Thoracic aorta (tissue), 2 donors: Measurements from ENCODE around the gene AGAP2. TPM values are rescaled to one million over a fixed set of nuclear protein-coding genes. Genes with fewer than 3 reads are reported as not detected.

ENCODE experiments used
- ATAC-seq: fragments of 150-250 bp; one replicate; pipeline ENCODE4 v1.8.0; 2017; ENCODE audit warnings: low read depth; ENCODE audit not compliant: insufficient number of reproducible peaks, low FRiP score
- DNase-seq: peaks from one replicate; pipeline ENCODE4 v3.0.0-alpha.2; 2020; ENCODE audit warnings: low spot score
- H3K27ac ChIP-seq, 2 donors: fragments of 200-600 bp; sonication (generic); 1 replicate in 1 of 2; 2 replicates in 1 of 2; pipeline ENCODE4 v1.5.1; 2016; ENCODE audit warnings: mild to moderate bottlenecking in 2 of 2, moderate library complexity in 2 of 2
- H3K27me3 ChIP-seq: fragments of 200-600 bp; sonication (generic); replicated peaks from 2 replicates; pipeline ENCODE4 v1.6.0; 2016; ENCODE audit warnings: mild to moderate bottlenecking; ENCODE audit not compliant: insufficient read depth
- H3K36me3 ChIP-seq: fragments of 200-600 bp; sonication (generic); one replicate; pipeline ENCODE4 v1.5.1; 2016
- H3K4me1 ChIP-seq, 2 donors: fragments of 200-600 bp; sonication (generic); 1 replicate in 1 of 2; 2 replicates in 1 of 2; pipeline versions ENCODE4 v1.5.1 to v1.6.0; 2016; ENCODE audit warnings: low read depth in 2 of 2, mild to moderate bottlenecking in 1 of 2; ENCODE audit not compliant: control insufficient read depth in 1 of 2
- H3K4me3 ChIP-seq: fragments of 200-600 bp; sonication (generic); 2 replicates; pipeline ENCODE4 v1.5.1; 2016; ENCODE audit warnings: mild to moderate bottlenecking
- H3K9me3 ChIP-seq: fragments of 200-600 bp; sonication (generic); 2 replicates; pipeline ENCODE4 v1.5.1; 2016
- total RNA-seq, 2 donors: library from RNA; depleted of rRNA; stranded (reverse); fragments of >200 nt; gene quantifications; one replicate each; pipeline versions ENCODE4 v1.1.0 to v1.2.3, GENCODE V29; 2016
- TF ChIP-seq, protein P1 (sequence below): fragments of 200-600 bp; sonication (generic); IDR thresholded peaks from one replicate; pipeline ENCODE4 v1.5.1; 2019; ENCODE audit warnings: antibody characterized with exemption

AGAP2 gene
- total RNA-seq, 2 donors from 2014 or later: 1.2 to 3.5 TPM

DNA sequence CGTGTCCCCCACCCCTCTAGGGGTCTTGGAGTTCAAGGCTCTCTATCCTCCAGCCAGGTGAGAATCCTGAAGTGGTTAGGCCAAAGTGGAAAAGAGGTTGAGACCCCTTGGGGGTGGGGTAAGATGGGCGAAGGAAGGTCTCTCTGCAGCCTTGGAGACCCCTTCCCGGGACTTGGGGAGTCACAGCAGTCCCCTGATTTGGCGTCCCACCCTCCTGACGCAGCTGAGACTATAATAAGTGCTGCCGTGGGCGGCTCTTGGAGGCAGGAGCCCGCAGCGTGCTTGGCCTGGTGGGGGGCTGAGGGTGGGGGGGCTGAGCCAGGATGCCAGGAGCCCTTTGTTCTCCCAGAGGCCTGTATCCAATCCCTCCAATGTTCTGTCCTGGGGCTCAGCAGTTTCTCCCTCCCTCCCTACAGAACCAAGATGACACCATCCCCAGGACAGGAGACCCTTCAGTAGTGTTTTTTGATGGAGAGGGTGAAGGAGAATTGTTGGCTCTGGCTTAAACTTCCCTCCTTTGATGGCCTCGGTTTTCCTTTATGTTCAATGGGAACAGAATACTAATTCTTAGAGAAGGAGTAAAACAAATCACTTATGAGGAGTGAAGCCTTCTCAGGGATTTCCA is 1.5 kb upstream of the AGAP2 start:
- Histone ChIP-seq H3K27me3 (peaks cover 21% of the 10 kb centered on the region), H3K4me3 (no peak overlapping the region), H3K36me3 (no peaks in the 10 kb centered on the region), H3K9me3 (no peaks in the 10 kb centered on the region), H3K27ac (no peak overlapping the region), H3K4me1 (peaks cover 28 to 34% of the 10 kb centered on the region in 2 donors)
- TF ChIP-seq, protein P1, sequence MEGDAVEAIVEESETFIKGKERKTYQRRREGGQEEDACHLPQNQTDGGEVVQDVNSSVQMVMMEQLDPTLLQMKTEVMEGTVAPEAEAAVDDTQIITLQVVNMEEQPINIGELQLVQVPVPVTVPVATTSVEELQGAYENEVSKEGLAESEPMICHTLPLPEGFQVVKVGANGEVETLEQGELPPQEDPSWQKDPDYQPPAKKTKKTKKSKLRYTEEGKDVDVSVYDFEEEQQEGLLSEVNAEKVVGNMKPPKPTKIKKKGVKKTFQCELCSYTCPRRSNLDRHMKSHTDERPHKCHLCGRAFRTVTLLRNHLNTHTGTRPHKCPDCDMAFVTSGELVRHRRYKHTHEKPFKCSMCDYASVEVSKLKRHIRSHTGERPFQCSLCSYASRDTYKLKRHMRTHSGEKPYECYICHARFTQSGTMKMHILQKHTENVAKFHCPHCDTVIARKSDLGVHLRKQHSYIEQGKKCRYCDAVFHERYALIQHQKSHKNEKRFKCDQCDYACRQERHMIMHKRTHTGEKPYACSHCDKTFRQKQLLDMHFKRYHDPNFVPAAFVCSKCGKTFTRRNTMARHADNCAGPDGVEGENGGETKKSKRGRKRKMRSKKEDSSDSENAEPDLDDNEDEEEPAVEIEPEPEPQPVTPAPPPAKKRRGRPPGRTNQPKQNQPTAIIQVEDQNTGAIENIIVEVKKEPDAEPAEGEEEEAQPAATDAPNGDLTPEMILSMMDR: no peak
- DNase-seq (no peak), ATAC-seq (no peak)

- Histone ChIP-seq H3K36me3 (no peaks in the 10 kb centered on the region), H3K4me3 (no peak overlapping the region), H3K4me1 (peaks cover 28 to 34% of the 10 kb centered on the region in 2 donors), H3K9me3 (no peaks in the 10 kb centered on the region), H3K27me3 (peaks cover 21% of the 10 kb centered on the region), H3K27ac (no peak overlapping the region)
- TF ChIP-seq, protein P1: no peak
- DNase-seq (no peak), ATAC-seq (no peak)
Observed at GRCh38 chr12:57739387-57739786, 845 bp upstream of the AGAP2 start.

DNA sequence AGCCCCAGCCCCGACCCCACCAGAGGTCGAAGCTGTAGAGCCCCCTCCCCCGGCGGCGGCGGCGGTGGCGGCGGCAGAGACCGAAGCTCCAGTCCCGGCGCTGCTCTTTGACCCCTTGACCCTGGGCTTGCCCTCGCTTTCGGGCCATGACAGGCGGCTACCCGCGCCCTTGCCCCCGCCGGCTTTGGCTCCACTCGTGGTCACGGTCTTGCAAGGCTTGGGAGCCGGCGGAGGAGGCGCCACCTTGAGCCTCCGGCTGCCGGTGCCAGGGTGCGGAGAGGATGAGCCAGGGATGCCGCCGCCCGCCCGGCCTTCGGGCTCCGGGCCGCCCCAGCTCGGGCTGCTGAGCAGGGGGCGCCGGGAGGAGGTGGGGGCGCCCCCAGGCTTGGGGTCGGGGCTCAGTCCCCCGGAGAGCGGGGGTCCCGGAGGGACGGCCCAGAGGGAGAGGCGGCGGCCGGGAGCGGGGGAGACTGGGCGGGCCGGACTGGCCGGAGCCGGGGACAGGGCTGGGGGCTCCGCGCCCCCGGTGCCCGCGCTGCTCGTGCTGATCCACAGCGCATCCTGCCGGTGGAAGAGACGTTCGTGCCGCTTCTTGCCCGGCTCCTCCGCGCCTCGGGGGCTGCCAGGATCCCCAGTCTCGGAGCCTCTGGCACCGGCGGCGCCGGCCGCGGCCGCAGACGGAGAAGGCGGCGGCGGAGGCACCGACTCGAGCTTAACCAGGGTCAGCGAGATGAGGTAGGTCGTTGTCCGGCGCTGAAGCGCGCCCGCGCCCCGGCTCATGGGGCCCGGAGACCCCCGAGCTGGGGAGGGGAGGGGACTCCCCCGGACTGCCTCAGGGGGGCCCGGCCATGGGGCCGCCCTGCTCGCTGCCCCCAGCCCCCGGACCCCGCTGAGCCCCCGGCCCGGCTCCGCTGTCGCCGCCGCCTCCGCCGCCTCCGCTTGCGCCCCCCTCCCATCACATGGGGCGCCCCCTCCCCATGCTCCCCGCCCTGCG is 778 bp downstream of the AGAP2 start:
- no peaks in the 10 kb centered on the region for H3K36me3 ChIP-seq
- H3K4me3 ChIP-seq: peak overlapping the region; percentile 59
- H3K4me1 ChIP-seq: peaks cover 28 to 34% of the 10 kb centered on the region in 2 donors
- H3K9me3 ChIP-seq: no peaks in the 10 kb centered on the region
- H3K27me3 ChIP-seq: peaks cover 21% of the 10 kb centered on the region
- peak overlapping the region in 1 of 2 donors; percentile 43 for H3K27ac ChIP-seq
- TF ChIP-seq, protein P1: no peak
- ATAC-seq (no peak), DNase-seq (no peak)

DNA sequence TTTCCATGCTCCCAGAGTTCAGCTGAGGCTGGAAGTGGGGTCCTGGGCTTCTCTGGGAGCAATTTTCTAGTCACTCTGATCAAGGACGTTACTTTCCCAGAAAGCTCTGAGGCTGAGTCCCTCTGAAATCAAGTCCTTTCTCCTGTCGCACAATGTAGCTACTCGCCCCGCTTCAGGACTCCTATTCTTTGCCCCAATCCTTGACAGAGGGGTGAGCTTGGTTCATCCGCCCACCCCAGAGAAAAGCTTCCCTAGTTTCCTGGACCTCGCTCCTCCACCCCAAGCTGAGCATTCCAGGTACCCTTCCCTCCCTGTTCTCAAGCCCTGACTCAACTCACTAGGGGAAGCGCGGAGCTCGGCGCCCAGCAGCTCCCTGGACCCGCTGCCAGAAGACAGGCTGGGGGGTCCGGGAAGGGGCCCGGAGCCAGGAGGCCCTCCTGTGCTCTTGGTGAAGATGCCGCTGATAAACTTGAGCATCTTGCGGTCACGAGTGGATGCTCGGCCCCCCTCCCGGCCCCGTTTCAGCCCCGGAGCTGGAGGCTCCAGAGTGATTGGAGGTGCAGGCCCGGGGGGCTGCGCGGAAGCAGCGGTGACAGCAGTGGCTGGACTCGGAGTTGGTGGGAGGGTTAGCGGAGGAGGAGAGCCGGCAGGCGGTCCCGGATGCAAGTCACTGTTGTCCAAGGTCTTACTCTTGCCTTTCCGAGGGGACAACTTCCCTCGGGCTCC is 1.6 kb downstream of the AGAP2 start:
- ATAC-seq: no peak
- DNase-seq: no peak
- peak overlapping the region in 1 of 2 donors; percentile 43 for H3K27ac ChIP-seq
- TF ChIP-seq, protein P1: no peak
- peaks cover 28 to 34% of the 10 kb centered on the region in 2 donors for H3K4me1 ChIP-seq
- H3K27me3 ChIP-seq: peaks cover 21% of the 10 kb centered on the region
- H3K4me3 ChIP-seq: peak overlapping the region; percentile 59
- H3K36me3 ChIP-seq: no peaks in the 10 kb centered on the region
- H3K9me3 ChIP-seq: no peaks in the 10 kb centered on the region
